ENCODE results near the gene F5. TPM values are rescaled to one million over a fixed set of nuclear protein-coding genes. Genes with fewer than 3 reads are reported as not detected.

Gene F5
- total RNA-seq, 4 donors from 2014 or later: 0.32 to 0.82 (median 0.37) TPM; not detected in 1

- in situ Hi-C loops (cut with MboI; ENCODE audit: low pct_ligation_motif_present in 1 of 4, low pct_unique_long_range_greater_than_20kb in 1 of 4, low sequenced_read_pairs in 3 of 4): loop anchor here in 1 of 4 donors (25.0 kb wide), 1 partner anchor 959 kb away; no protein-coding TSS in a partner anchor
- intact Hi-C loops (cut with DNase I; ENCODE audit: low total_unique reads): no loop called here
Measured at GRCh38 chr1:169571450-169571849, 14.8 kb downstream of the F5 start.

GRCh38 chr1:169570172-169570574 is 16.1 kb downstream of the F5 start:
- DNase-seq: no peak
- TF ChIP-seq CTCF (IDR thresholded peaks at IDR 0.05) (no peak), POLR2AphosphoS5 (IDR thresholded peaks at IDR 0.05) (no peak), POLR2A (IDR thresholded peaks at IDR 0.05) (no peak), EP300 (IDR thresholded peaks at IDR 0.05; ENCODE audit: low read depth) (no peak)
- Histone ChIP-seq H3K36me3 (no peaks in the 10 kb centered on the region), H3K27me3 (no peaks in the 10 kb centered on the region), H3K4me3 (no peak overlapping the region), H3K4me1 (peaks cover 0 to 35% (median 16%) of the 10 kb centered on the region in 4 donors), H3K27ac (peak overlapping the region in 3 of 4 donors; percentile 28 to 40 (median 40)), H3K9me3 (no peaks in the 10 kb centered on the region)
- WGBS, 2 donors (ENCODE audit: low coverage in 1 of 2): 31% methylated on average over 1 of the region's 1 CpG; no CpG with 5 or more reads in 1 of the 2 donors
- intact Hi-C loops (cut with DNase I; ENCODE audit: low total_unique reads) (no loop called here), in situ Hi-C loops (cut with MboI; ENCODE audit: low pct_ligation_motif_present in 1 of 4, low pct_unique_long_range_greater_than_20kb in 1 of 4, low sequenced_read_pairs in 3 of 4) (loop anchor here in 1 of 4 donors (25.0 kb wide), 1 partner anchor 958 kb away; no protein-coding TSS in a partner anchor)

More at GRCh38 chr1:169571450-169571849, 14.8 kb downstream of the F5 start:
- DNase-seq: no peak
- H3K27me3 ChIP-seq: no peaks in the 10 kb centered on the region
- H3K9me3 ChIP-seq: no peaks in the 10 kb centered on the region
- no peak overlapping the region for H3K27ac ChIP-seq
- WGBS, 2 donors (ENCODE audit: low coverage in 1 of 2): 69 to 91% methylated on average over 3 of the region's 3 CpGs
- TF ChIP-seq POLR2AphosphoS5 (IDR thresholded peaks at IDR 0.05) (no peak), POLR2A (IDR thresholded peaks at IDR 0.05) (no peak), EP300 (IDR thresholded peaks at IDR 0.05; ENCODE audit: low read depth) (no peak), CTCF (IDR thresholded peaks at IDR 0.05) (no peak)
- peaks cover 0 to 36% (median 14%) of the 10 kb centered on the region in 4 donors for H3K4me1 ChIP-seq
- no peak overlapping the region for H3K4me3 ChIP-seq
- no peaks in the 10 kb centered on the region for H3K36me3 ChIP-seq

- in situ Hi-C loops (cut with MboI; ENCODE audit: low pct_ligation_motif_present in 1 of 4, low pct_unique_long_range_greater_than_20kb in 1 of 4, low sequenced_read_pairs in 3 of 4) (loop anchor here in 1 of 4 donors (25.0 kb wide), 1 partner anchor 956 kb away; no protein-coding TSS in a partner anchor), intact Hi-C loops (cut with DNase I; ENCODE audit: low total_unique reads) (no loop called here)
- 20 to 21% methylated on average over 1 of the region's 1 CpG for WGBS, 2 donors (ENCODE audit: low coverage in 1 of 2)
- H3K27me3 ChIP-seq: no peaks in the 10 kb centered on the region
- no peak overlapping the region for H3K27ac ChIP-seq
- no peak overlapping the region for H3K4me3 ChIP-seq
- no peaks in the 10 kb centered on the region for H3K36me3 ChIP-seq
- TF ChIP-seq POLR2A (IDR thresholded peaks at IDR 0.05) (no peak), POLR2AphosphoS5 (IDR thresholded peaks at IDR 0.05) (no peak)
- no peaks in the 10 kb centered on the region for H3K9me3 ChIP-seq
- DNase-seq: no peak
- peaks cover 0 to 36% (median 17%) of the 10 kb centered on the region in 4 donors for H3K4me1 ChIP-seq
Measured at GRCh38 chr1:169568497-169568896, 17.8 kb downstream of the F5 start.

DNA sequence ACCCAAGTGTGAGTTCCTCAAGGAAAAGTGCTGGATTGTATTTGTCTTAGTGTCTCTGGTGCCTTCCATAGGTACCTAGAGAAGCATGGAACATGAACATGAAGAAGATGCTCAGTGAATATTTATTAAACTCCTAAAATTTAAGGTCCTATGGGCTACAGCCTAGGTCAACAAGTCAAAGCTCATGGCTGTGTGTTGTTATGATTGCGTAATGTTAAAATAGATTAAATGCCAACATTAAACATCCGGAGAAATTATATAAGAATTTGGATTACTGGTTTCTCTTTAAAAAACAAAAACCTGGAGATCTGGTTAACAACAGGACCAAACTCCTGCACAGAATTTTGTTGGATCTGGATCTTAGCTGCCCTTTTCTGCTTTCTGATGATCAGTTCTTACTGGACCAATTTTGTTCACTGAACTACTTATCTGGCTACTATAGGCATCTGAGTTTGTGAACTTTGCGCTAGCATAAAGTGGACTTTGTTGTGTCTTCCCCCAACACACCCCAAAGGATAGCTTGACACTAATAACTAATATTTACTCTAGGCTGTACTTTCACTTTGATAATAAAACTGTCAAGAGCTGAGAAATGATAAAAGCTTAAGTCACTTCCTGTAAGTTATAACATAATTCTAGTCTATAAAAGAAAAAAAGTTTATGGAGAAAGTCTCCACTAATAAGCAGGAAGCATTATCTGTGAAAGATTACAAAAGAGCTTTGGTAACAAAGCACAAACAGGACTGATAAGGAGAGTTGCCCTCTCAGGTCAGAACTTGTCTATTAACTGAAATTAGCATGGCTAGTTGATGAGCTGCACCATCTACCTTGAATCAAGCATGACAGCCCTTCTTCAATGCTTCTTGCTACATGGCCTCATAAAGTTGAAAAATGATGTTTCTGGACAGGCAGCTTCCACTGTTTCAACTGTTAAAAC is 20.7 kb downstream of the F5 start:
- intact Hi-C loops (cut with DNase I; ENCODE audit: low total_unique reads) (no loop called here), in situ Hi-C loops (cut with MboI; ENCODE audit: low pct_ligation_motif_present in 1 of 4, low pct_unique_long_range_greater_than_20kb in 1 of 4, low sequenced_read_pairs in 3 of 4) (loop anchor here in 1 of 4 donors (25.0 kb wide), 1 partner anchor 953 kb away; no protein-coding TSS in a partner anchor)
- Histone ChIP-seq H3K36me3 (no peaks in the 10 kb centered on the region), H3K9me3 (no peaks in the 10 kb centered on the region), H3K4me1 (peaks cover 0 to 21% (median 14%) of the 10 kb centered on the region in 4 donors), H3K4me3 (no peak overlapping the region), H3K27me3 (no peaks in the 10 kb centered on the region), H3K27ac (no peak overlapping the region)
- WGBS, 2 donors (ENCODE audit: low coverage in 1 of 2): 70 to 85% methylated on average over 2 to 3 of the region's 3 CpGs
- no peak for TF ChIP-seq EP300 (IDR thresholded peaks at IDR 0.05; ENCODE audit: low read depth)
- TF ChIP-seq POLR2AphosphoS5 (IDR thresholded peaks at IDR 0.05): no peak
- DNase-seq: no peak

DNA sequence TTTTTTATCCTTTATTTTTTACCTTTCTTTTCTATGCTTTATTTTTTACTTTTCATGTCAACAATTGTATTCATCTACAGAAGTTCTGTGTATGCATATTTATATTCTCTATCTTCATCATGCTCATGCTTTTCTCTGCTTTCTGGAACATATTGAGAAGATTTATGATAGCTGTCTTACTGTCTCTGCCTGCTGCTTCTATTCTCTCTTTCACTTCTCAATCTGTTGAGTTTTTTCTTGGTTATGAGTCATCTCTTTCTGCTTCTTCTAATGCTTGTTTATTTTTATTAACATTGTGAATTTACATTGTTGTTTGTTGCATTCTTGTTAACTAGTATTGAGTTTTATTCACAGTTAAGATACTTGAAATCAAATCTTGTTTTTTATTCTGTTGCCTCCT is 22.6 kb downstream of the F5 start:
- Histone ChIP-seq H3K27me3 (no peaks in the 10 kb centered on the region), H3K9me3 (no peaks in the 10 kb centered on the region), H3K27ac (no peak overlapping the region), H3K4me1 (peaks cover 0 to 6% (median 3%) of the 10 kb centered on the region in 4 donors), H3K4me3 (no peak overlapping the region), H3K36me3 (no peaks in the 10 kb centered on the region)
- intact Hi-C loops (cut with DNase I; ENCODE audit: low total_unique reads): no loop called here
- no peak for DNase-seq
- in situ Hi-C loops (cut with MboI; ENCODE audit: low pct_ligation_motif_present in 1 of 4, low pct_unique_long_range_greater_than_20kb in 1 of 4, low sequenced_read_pairs in 3 of 4): loop anchor here in 1 of 4 donors (25.0 kb wide), 1 partner anchor 951 kb away; no protein-coding TSS in a partner anchor
- TF ChIP-seq POLR2AphosphoS5 (IDR thresholded peaks at IDR 0.05): no peak
- TF ChIP-seq POLR2A (IDR thresholded peaks at IDR 0.05): no peak
